ENCODE results near the gene PCAT6.

DNA sequence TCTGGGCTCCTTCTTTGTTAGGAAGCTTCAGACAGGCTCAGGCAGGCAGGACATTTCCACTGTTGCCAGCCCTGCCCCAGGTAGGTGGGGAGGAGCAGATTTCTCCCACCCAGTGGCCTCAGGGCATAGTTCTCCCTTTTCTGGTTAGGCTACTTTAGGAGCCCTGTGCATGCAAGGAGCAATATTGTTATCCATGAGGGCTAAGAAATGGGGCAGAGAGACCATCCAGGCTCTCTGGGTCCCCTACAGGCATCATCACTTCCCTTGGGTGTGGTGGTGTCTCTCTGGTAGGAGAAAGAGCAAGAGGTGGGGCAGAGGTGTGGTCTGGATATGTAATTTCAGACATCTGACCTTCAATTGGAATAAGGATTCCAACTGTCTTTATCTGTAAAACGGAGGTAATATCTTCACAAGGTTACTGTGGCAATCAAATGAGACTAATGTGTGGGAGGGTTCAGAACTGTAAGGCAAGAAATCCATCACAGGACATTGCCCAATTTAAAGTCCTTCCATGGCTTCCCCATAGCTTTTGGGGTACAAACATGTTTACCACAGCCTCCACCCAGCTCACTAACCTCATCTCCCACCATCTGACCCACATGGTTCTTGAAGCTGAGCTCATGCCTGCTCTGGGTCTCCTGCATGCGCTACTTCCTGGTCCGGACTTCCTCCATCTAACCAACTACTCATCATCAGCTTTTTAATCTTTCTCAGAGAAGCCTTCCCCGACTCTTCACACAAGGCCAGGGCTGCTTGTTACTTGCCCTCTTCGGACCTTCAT lies 26.1 kb downstream of the PCAT6 start:
- TF ChIP-seq, protein P1, sequence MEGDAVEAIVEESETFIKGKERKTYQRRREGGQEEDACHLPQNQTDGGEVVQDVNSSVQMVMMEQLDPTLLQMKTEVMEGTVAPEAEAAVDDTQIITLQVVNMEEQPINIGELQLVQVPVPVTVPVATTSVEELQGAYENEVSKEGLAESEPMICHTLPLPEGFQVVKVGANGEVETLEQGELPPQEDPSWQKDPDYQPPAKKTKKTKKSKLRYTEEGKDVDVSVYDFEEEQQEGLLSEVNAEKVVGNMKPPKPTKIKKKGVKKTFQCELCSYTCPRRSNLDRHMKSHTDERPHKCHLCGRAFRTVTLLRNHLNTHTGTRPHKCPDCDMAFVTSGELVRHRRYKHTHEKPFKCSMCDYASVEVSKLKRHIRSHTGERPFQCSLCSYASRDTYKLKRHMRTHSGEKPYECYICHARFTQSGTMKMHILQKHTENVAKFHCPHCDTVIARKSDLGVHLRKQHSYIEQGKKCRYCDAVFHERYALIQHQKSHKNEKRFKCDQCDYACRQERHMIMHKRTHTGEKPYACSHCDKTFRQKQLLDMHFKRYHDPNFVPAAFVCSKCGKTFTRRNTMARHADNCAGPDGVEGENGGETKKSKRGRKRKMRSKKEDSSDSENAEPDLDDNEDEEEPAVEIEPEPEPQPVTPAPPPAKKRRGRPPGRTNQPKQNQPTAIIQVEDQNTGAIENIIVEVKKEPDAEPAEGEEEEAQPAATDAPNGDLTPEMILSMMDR (IDR thresholded peaks at IDR 0.05), result no peak
- no peak for TF ChIP-seq POLR2A (IDR thresholded peaks at IDR 0.05)
